HEK293 (cell line): ENCODE data around the gene DHRS4L2.
"Not testable (repeated sequence)": the region's sequence is repeated elsewhere in the genome, so short reads cannot be mapped to it uniquely, and the experiment has no call there.

Source experiments
- CTCF ChIA-PET: fragments of 350-600 bp; formaldehyde crosslinking; extraction: SDS; loops from one replicate; lab custom pipeline; 2021; ENCODE audit warnings: antibody characterized with exemption; lab: Yijun Ruan, JAX
- POLR2A ChIA-PET: fragments of 300-600 bp; formaldehyde crosslinking; extraction: SDS; loops from one replicate; lab custom pipeline; 2020; ENCODE audit warnings: antibody characterized with exemption, inconsistent platforms; lab: Yijun Ruan, JAX
- H3K27ac ChIP-seq: fragments of 200-500 bp; sonication (Bioruptor generic); 2 replicates; pipeline ENCODE4 v1.5.1; 2014; ENCODE audit warnings: low read depth, low read length, control low read depth, inconsistent platforms; ENCODE audit errors: extremely low read depth
- H3K36me3 ChIP-seq, 2 experiments: fragments of 200-500 bp in 1 of 2; sonication (Bioruptor generic) in 1 of 2; 1 replicate in 1 of 2; 2 replicates in 1 of 2; pipeline ENCODE4 v1.5.1; 2014 to 2017; ENCODE audit warnings: inconsistent platforms in 2 of 2, low read length in 2 of 2; ENCODE audit not compliant: control insufficient read depth in 2 of 2, insufficient read depth in 1 of 2
- H3K4me1 ChIP-seq: fragments of 200-500 bp; sonication (Bioruptor generic); 2 replicates; pipeline ENCODE4 v1.5.1; 2014; ENCODE audit warnings: mild to moderate bottlenecking, low read length, inconsistent platforms; ENCODE audit not compliant: control insufficient read depth, insufficient read depth
- H3K4me3 ChIP-seq: 2 replicates; pipeline ENCODE4 v1.5.1; 2011; ENCODE audit warnings: low read depth, mild to moderate bottlenecking, control low read depth, low read length, moderate library complexity
- H3K9me3 ChIP-seq: fragments of 200-500 bp; sonication (Bioruptor generic); 2 replicates; pipeline ENCODE4 v1.5.1; 2014; ENCODE audit warnings: low read depth, low read length, inconsistent platforms; ENCODE audit not compliant: control insufficient read depth, insufficient read depth
- BCL11A ChIP-seq: fragments of 450-650 bp; formaldehyde crosslinking; IDR thresholded peaks from 2 replicates; pipeline ENCODE4 v1.5.1; 2016; ENCODE audit warnings: low read depth, missing biosample characterization, missing genetic modification characterization
- GLI2 ChIP-seq: fragments of 450-650 bp; formaldehyde crosslinking; IDR thresholded peaks from 2 replicates; pipeline ENCODE4; 2017; ENCODE audit warnings: missing biosample characterization, missing genetic modification characterization, low read depth, borderline replicate concordance
- ZBTB17 ChIP-seq: fragments of 450-650 bp; formaldehyde crosslinking; IDR thresholded peaks from 2 replicates; pipeline ENCODE4 v1.5.1; 2016; ENCODE audit warnings: missing biosample characterization, missing genetic modification characterization
- ZNF211 ChIP-seq: fragments of 450-650 bp; formaldehyde crosslinking; IDR thresholded peaks from 2 replicates; pipeline ENCODE4 v1.5.1; 2016; ENCODE audit warnings: low read depth, missing biosample characterization, missing genetic modification characterization
- ZNF621 ChIP-seq: fragments of 450-650 bp; formaldehyde crosslinking; IDR thresholded peaks from 2 replicates; pipeline ENCODE4 v1.5.1; 2017; ENCODE audit warnings: missing biosample characterization, missing genetic modification characterization
- ZNF654 ChIP-seq: fragments of 450-650 bp; formaldehyde crosslinking; IDR thresholded peaks from 2 replicates; pipeline ENCODE4 v1.5.1; 2016; ENCODE audit warnings: low read depth, missing biosample characterization, missing genetic modification characterization
- ZNF670 ChIP-seq: fragments of 450-650 bp; formaldehyde crosslinking; IDR thresholded peaks from 2 replicates; pipeline ENCODE4 v1.5.1; 2016; ENCODE audit warnings: missing biosample characterization, missing genetic modification characterization, low read depth
- ZNF830 ChIP-seq: fragments of 450-650 bp; IDR thresholded peaks from 2 replicates; pipeline ENCODE4 v1.5.0; 2018; ENCODE audit warnings: missing biosample characterization, missing genetic modification characterization, low read depth, mild to moderate bottlenecking, moderate library complexity

DHRS4L2 gene

DNA sequence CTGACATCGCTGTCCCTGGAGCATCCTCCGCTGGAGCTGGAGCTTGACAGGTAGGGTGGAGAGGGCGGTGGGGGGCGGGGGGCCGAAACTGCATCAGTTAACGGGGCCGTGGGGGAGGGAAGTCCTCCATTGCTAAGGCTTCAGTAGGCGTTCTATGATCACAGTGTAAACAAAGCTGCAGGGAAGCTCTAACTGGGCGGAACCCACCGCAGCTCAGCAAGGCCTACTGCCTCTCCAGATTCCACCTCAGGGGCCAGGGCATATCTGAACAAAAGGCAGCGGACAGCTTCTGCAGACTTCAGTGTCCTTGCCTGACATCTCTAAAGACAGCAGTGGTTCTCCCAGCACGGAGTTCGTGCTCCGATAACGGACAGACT lies 18.5 kb upstream of the DHRS4L2 start:
- CTCF ChIA-PET, H3K9me3 ChIP-seq, H3K4me1 ChIP-seq, H3K27ac ChIP-seq, H3K4me3 ChIP-seq, H3K36me3 ChIP-seq, POLR2A ChIA-PET: not testable (repeated sequence)

DNA sequence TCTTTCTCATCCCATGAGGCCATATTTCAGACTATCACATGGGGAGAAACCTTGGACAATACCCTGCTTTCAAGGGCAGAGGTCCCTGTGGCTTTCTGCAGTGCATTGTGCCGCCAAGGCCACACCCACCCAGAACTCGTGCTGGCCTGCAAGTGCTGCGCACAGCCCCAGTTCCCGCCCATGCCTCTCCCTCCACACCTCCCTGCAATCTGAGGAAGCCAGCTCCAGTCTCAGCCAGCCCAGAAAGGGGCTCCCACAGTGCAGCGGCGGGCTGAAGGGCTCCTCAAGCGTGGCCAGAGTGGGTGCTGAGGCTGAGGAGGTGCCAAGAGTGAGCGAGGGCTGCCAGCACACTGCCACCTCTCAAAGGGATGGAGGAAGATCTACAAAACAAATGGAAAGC lies 15.6 kb upstream of the DHRS4L2 start:
- H3K4me1 ChIP-seq, POLR2A ChIA-PET, H3K36me3 ChIP-seq, CTCF ChIA-PET, H3K27ac ChIP-seq, H3K9me3 ChIP-seq, H3K4me3 ChIP-seq: not testable (repeated sequence)

DNA sequence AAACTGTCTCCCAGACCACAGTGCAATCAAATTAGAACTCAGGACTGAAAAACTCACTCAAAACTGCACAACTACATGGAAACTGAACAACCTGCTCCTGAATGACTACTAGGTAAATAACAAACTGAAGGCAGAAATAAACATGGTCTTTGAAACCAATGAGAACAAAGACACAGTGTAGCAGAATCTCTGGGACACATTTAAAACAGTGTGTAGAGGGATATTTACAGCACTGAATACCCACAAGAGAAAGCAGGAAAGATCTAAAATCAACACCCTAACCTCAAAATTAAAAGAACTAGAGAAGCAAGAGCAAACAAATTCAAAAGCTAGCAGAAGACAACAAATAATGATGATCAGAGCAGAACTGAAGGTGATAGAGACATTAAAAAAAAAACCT lies 14.7 kb upstream of the DHRS4L2 start:
- H3K4me1 ChIP-seq, H3K36me3 ChIP-seq, H3K27ac ChIP-seq, H3K4me3 ChIP-seq, POLR2A ChIA-PET, H3K9me3 ChIP-seq: not testable (repeated sequence)
- CTCF ChIA-PET = interaction anchor here (0.7 to 1.1 kb wide), 3 partner anchors 10 to 134 kb away, joined by 3 read pairs; no protein-coding TSS in a partner anchor

DNA sequence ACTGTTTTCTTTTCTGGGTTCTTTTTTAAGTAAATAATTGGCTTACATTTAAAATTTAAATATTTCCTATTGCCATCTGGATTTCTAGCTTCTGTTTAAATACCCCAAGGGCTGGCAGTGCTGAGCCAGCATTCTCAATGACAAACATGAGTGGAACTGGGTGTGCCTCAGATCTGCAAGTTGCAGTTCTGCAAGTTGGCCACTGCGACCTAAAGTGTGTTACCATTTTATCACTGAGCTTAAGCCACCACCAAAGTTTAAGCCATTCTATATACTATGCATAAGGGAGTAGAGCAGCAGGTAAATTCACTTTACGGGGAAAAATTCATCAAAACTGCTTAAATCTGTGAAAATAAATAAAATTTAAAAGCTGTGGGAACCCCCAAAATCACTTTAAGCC lies 11.5 kb upstream of the DHRS4L2 start:
- POLR2A ChIA-PET, H3K4me1 ChIP-seq: not testable (repeated sequence)
- CTCF ChIA-PET = interaction anchor here (1.2 kb wide), 1 partner anchor 22 kb away, joined by 4 read pairs; no protein-coding TSS in a partner anchor

DNA sequence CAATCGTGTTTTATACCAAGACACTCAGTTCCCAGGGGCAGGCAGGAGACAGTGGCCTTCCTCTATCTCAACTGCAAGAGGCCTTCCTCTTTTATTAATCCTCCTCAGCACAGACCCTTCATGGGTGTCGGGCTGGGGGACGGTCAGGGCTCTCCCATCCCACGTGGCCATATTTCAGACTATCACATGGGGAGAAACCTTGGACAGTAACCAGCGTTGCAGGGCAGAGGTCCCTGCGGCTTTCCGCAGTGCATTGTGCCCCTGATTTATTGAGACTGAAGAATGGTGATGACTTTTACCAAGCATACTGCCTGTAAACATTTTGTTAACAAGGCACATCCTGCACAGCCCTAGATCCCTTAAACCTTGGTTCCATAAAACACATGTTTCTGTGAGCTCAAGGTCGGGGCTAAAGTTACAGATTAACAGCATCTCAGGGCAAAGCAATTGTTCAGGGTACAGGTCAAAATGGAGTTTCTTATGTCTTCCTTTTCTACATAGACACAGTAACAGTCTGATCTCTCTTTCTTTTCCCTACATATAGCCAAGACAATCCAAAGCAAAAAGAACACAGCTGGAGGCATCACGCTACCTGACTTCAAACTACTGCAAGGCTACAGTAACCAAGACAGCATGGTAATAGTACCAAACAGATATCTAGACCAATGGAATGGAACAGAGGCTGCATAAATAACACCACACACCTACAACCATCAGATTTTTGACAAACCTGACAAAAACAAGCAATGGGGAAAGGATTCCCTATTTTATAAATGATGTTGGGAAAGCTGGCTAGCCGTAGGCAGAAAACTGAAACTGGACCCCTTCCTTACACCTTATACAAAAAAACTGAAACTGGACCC lies 6.5 kb upstream of the DHRS4L2 start:
- CTCF ChIA-PET, H3K4me3 ChIP-seq, H3K36me3 ChIP-seq, H3K4me1 ChIP-seq, H3K9me3 ChIP-seq, POLR2A ChIA-PET, H3K27ac ChIP-seq: not testable (repeated sequence)

More for the DNA sequence above, 11.5 kb upstream of the DHRS4L2 start:
- not testable (repeated sequence) for H3K27ac ChIP-seq, H3K4me3 ChIP-seq, H3K9me3 ChIP-seq, H3K36me3 ChIP-seq

DNA sequence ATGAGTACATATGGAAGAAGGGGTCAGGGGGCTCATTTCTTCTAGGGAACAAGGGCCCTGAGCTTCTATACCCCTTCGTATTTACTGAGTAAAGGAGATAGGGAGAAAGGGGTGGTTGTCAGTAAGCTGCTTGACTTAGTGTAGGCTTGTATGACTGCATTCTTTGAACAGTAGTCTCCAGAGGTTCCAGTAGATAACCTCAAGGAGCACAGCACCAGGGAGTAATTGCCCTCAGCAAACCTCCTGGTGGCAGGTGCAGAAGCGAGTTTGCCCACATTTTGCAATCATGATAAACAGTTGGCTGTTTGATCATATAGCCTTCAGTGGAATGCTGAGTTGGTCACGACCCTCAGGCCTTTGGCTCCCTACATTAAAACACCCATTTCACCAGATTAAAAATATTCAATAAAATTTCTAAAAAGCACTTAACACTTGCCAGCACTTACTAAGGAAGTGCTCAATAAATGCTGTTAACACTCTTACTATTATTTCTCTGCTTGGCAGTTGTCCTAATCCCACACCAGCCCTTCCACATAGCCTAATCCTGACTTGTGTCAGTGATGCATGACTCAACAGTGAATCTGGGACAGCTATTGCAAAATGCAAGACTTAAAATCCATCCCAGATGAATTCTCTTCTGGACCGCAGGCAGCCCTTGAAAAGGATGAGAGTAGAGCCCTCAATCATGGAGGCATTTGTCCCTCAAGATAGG lies 3.7 kb upstream of the DHRS4L2 start:
- Histone ChIP-seq H3K9me3 (no peaks in the 10 kb centered on the region), H3K27ac (no peak overlapping the region), H3K4me1 (no peaks in the 10 kb centered on the region), H3K36me3 (no peaks in the 10 kb centered on the region)
- ChIA-PET POLR2A (no interaction called here), CTCF (no interaction called here)
- TF ChIP-seq ZNF211 (tag by site-specific recombination) (no peak), BCL11A (no peak), ZNF621 (no peak), GLI2 (no peak), ZNF654 (tag by site-specific recombination) (no peak), ZNF830 (tag by site-specific recombination) (no peak), ZNF670 (tag by site-specific recombination) (no peak), ZBTB17 (tag by site-specific recombination) (peak; percentile 58)
- TF ChIP-seq, all 188 proteins: peak for 1
- no peak overlapping the region for H3K4me3 ChIP-seq

DNA sequence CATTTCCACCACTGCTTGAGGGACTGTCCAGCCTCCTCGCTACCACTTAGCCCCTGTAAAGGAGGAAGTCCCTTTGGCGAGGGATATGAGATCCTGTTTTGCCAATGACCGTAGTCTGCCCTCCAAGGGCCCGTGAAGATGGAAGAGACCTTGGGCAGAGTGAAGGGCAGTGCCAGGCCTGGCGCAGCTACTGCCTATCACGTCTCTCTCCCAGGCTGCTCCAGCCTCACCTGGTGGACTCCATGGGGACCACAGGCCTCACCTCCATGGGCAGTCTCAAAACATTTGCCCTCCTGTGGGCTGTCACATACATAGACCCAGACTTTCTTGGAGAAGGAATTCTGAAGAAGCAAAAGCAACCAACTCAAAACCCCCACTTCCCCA lies 514 bp upstream of the DHRS4L2 start:
- H3K9me3 ChIP-seq, H3K27ac ChIP-seq, H3K4me3 ChIP-seq, H3K36me3 ChIP-seq, H3K4me1 ChIP-seq: not testable (repeated sequence)
- ChIA-PET CTCF (interaction anchor here (1.4 kb wide), 1 partner anchor 70 kb away, joined by 3 read pairs; no protein-coding TSS in a partner anchor), POLR2A (interaction anchor here (0.6 kb wide), 1 partner anchor 116 kb away, joined by 3 read pairs; no protein-coding TSS in a partner anchor)

DNA sequence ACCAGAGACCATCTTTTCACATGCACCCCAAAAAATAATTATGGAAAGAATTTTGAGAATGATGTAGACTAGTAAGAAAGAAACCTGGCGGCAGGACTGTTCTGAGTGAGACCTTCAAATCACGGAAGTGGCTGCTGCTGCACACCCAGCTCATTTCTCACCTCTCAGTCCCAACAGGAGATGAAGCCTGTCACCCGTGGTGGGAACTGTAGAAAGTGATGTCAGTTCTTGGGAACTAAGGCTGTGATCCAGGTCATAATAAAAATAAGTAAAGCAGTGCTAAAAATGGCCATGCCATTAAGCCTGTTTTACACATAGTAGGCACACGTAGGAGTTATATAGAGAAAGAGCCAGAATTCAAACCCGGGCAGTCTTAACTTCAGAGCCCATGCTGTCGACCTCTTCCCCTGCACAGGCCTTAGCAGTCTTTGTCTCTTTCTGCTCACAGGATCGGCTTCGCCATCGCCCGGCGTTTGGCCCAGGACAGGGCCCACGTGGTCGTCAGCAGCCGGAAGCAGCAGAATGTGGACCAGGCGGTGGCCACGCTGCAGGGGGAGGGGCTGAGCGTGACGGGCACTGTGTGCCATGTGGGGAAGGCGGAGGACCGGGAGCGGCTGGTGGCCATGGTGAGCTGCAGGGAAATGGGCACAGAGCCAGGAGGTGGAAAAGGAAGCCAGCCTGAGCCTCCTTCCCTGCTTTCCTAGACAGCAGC lies 1.2 kb downstream of the DHRS4L2 start:
- H3K9me3 ChIP-seq, POLR2A ChIA-PET, H3K4me1 ChIP-seq, H3K27ac ChIP-seq, H3K4me3 ChIP-seq, CTCF ChIA-PET, H3K36me3 ChIP-seq: not testable (repeated sequence)

DNA sequence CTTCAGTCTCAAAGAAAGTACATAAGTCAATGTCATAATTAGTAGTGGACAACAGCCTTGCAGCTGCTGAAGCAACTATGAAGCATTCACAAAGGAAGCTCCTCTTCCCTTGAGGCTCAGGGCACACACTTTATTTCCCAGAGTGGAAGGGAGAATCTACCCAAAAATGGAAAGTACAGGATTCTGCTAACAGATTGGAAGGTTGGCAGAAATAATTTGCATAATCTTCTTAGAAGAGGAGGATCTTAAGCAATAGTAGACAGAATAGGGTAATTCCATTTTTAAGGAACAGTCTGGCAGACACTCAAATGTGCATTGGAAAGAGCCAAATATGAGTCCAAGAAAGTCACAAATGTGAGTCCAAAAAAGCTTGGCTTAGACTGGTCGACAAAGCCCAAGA lies 2.2 kb downstream of the DHRS4L2 start:
- H3K36me3 ChIP-seq, H3K4me3 ChIP-seq, H3K27ac ChIP-seq, POLR2A ChIA-PET, CTCF ChIA-PET, H3K9me3 ChIP-seq, H3K4me1 ChIP-seq: not testable (repeated sequence)
